ENCODE data around the gene CPZ.

- TF ChIP-seq CTCF (IDR thresholded peaks at IDR 0.05) = no peak
- TF ChIP-seq POLR2A (IDR thresholded peaks at IDR 0.05) = no peak
Measured at GRCh38 chr4:8605289-8605688, 12.7 kb downstream of the CPZ start.

Data from heart left ventricle (tissue), 13 donors.